ENCODE measurements around the gene SIPA1L3.
A peak's percentile ranks its signal among the peaks of the same experiment; 100 is the strongest.

The SIPA1L3 gene

GRCh38 chr19:38003438-38004185 lies 96.6 kb downstream of the SIPA1L3 start:
- DNase-seq: peak; percentile 97 to 98

GRCh38 chr19:38004186-38004520 lies 97.1 kb downstream of the SIPA1L3 start:
- DNase-seq: peak in 1 of 2 experiments; percentile 55

GRCh38 chr19:38004521-38005223 lies 97.7 kb downstream of the SIPA1L3 start:
- peak; percentile 91 to 96 for DNase-seq

- DNase-seq: no peak
Measured at GRCh38 chr19:38005224-38005614, 98.2 kb downstream of the SIPA1L3 start.

- no peak for DNase-seq
Measured at GRCh38 chr19:38006361-38007045, 99.5 kb downstream of the SIPA1L3 start.

GRCh38 chr19:38009650-38010242 lies 102.7 kb downstream of the SIPA1L3 start:
- DNase-seq: no peak

- no peak for DNase-seq
Measured at GRCh38 chr19:38011426-38011825, 104.4 kb downstream of the SIPA1L3 start.

GRCh38 chr19:38012290-38012689 lies 105.3 kb downstream of the SIPA1L3 start:
- no peak for DNase-seq

- no peak for DNase-seq
Measured at GRCh38 chr19:38012944-38013343, 105.9 kb downstream of the SIPA1L3 start.

- no peak for DNase-seq
Measured at GRCh38 chr19:38013913-38014580, 107.0 kb downstream of the SIPA1L3 start.

GRCh38 chr19:38015216-38015615 lies 108.2 kb downstream of the SIPA1L3 start:
- DNase-seq: no peak

- no peak for DNase-seq
Measured at GRCh38 chr19:38015761-38016160, 108.8 kb downstream of the SIPA1L3 start.

- no peak for DNase-seq
Measured at GRCh38 chr19:38017401-38018151, 110.6 kb downstream of the SIPA1L3 start.

- DNase-seq: no peak
Measured at GRCh38 chr19:38018694-38019395, 111.8 kb downstream of the SIPA1L3 start.

GRCh38 chr19:38019396-38019724 lies 112.4 kb downstream of the SIPA1L3 start:
- DNase-seq: no peak

GRCh38 chr19:38020311-38020710 lies 113.3 kb downstream of the SIPA1L3 start:
- DNase-seq: no peak

GRCh38 chr19:38021352-38021751 lies 114.3 kb downstream of the SIPA1L3 start:
- DNase-seq: no peak

GRCh38 chr19:38022791-38023670 lies 116.0 kb downstream of the SIPA1L3 start:
- DNase-seq: no peak

- no peak for DNase-seq
Measured at GRCh38 chr19:38023671-38024541, 116.9 kb downstream of the SIPA1L3 start.

Data from NCI-H446 (cell line).